Measurements from ENCODE around the gene RNF141. TPM values are rescaled to one million over a fixed set of nuclear protein-coding genes. Genes with fewer than 3 reads are reported as not detected.

RNF141 gene
- total RNA-seq, 2 donors from 2014 or later = 20.2 to 23.1 TPM

GRCh38 chr11:10540546-10540914 lies 457 bp downstream of the RNF141 start:
- no peaks in the 10 kb centered on the region for H3K9me3 ChIP-seq
- no peaks in the 10 kb centered on the region for H3K27me3 ChIP-seq
- DNase-seq (peak; percentile 63 to 80 (median 70)), ATAC-seq (peak; percentile 72)
- WGBS, 2 donors = 0 to 1% methylated on average over 11 to 25 of the region's 25 CpGs
- TF ChIP-seq POLR2A (IDR thresholded peaks at IDR 0.05) (no peak), CTCF (IDR thresholded peaks at IDR 0.05) (no peak)
- H3K4me1 ChIP-seq = peaks cover 13% of the 10 kb centered on the region
- no peaks in the 10 kb centered on the region for H3K36me3 ChIP-seq (replicated peaks in 1 of 2; ENCODE audit: insufficient read depth in 1 of 2, low read depth in 2 of 2)
- H3K27ac ChIP-seq = peak overlapping the region; percentile 90 to 93 (median 92)
- intact Hi-C loops (cut with DNase I) = no loop called here
- peak overlapping the region; percentile 79 to 95 for H3K4me3 ChIP-seq

- Histone ChIP-seq H3K9me3 (no peaks in the 10 kb centered on the region), H3K4me1 (peaks cover 13% of the 10 kb centered on the region), H3K27ac (no peak overlapping the region), H3K27me3 (no peaks in the 10 kb centered on the region), H3K36me3 (replicated peaks in 1 of 2; ENCODE audit: insufficient read depth in 1 of 2, low read depth in 2 of 2) (no peaks in the 10 kb centered on the region), H3K4me3 (no peak overlapping the region)
- ATAC-seq (no peak), DNase-seq (no peak)
- intact Hi-C loops (cut with DNase I) = no loop called here
- TF ChIP-seq CTCF (IDR thresholded peaks at IDR 0.05) = no peak
- TF ChIP-seq POLR2A (IDR thresholded peaks at IDR 0.05) = no peak
Measured at GRCh38 chr11:10539339-10539738, 1.6 kb downstream of the RNF141 start.

- Histone ChIP-seq H3K9me3 (no peaks in the 10 kb centered on the region), H3K27me3 (no peaks in the 10 kb centered on the region), H3K4me1 (peaks cover 13% of the 10 kb centered on the region), H3K4me3 (no peak overlapping the region), H3K27ac (no peak overlapping the region), H3K36me3 (replicated peaks in 1 of 2; ENCODE audit: insufficient read depth in 1 of 2, low read depth in 2 of 2) (no peaks in the 10 kb centered on the region)
- 51 to 57% methylated on average over 1 of the region's 1 CpG for WGBS, 2 donors
- TF ChIP-seq CTCF (IDR thresholded peaks at IDR 0.05) = no peak
- no peak for TF ChIP-seq POLR2A (IDR thresholded peaks at IDR 0.05)
- intact Hi-C loops (cut with DNase I) = no loop called here
- no peak for DNase-seq
- ATAC-seq = no peak
Measured at GRCh38 chr11:10538924-10539323, 2.1 kb downstream of the RNF141 start.

- Histone ChIP-seq H3K27me3 (no peaks in the 10 kb centered on the region), H3K9me3 (no peaks in the 10 kb centered on the region), H3K36me3 (replicated peaks in 1 of 2; ENCODE audit: insufficient read depth in 1 of 2, low read depth in 2 of 2) (peaks cover 0 to under 1% of the 10 kb centered on the region in 2 donors), H3K4me3 (no peak overlapping the region), H3K27ac (no peak overlapping the region), H3K4me1 (peaks cover 13% of the 10 kb centered on the region)
- ATAC-seq (no peak), DNase-seq (no peak)
- intact Hi-C loops (cut with DNase I) = no loop called here
- TF ChIP-seq CTCF (IDR thresholded peaks at IDR 0.05) (no peak), POLR2A (IDR thresholded peaks at IDR 0.05) (no peak)
Measured at GRCh38 chr11:10537600-10537999, 3.4 kb downstream of the RNF141 start.

- no peak for ATAC-seq
Measured at GRCh38 chr11:10534316-10534715, 6.7 kb downstream of the RNF141 start.

More at GRCh38 chr11:10534316-10534715, 6.7 kb downstream of the RNF141 start:
- H3K9me3 ChIP-seq = no peaks in the 10 kb centered on the region
- H3K27me3 ChIP-seq = no peaks in the 10 kb centered on the region
- no peak overlapping the region for H3K4me3 ChIP-seq
- H3K4me1 ChIP-seq = no peaks in the 10 kb centered on the region
- H3K36me3 ChIP-seq (replicated peaks in 1 of 2; ENCODE audit: insufficient read depth in 1 of 2, low read depth in 2 of 2) = peaks cover 0 to 4% of the 10 kb centered on the region in 2 donors
- 62 to 91% methylated on average over 2 of the region's 2 CpGs for WGBS, 2 donors
- H3K27ac ChIP-seq = no peak overlapping the region
- DNase-seq = no peak
- intact Hi-C loops (cut with DNase I) = no loop called here
- TF ChIP-seq CTCF (IDR thresholded peaks at IDR 0.05) (no peak), POLR2A (IDR thresholded peaks at IDR 0.05) (no peak)
